ENCODE results near the gene ZNF442. TPM values are rescaled to one million over a fixed set of nuclear protein-coding genes. Genes with fewer than 3 reads are reported as not detected.

The ZNF442 gene
- total RNA-seq, 1 experiment from 2014 or later, result 4.0 TPM

DNA sequence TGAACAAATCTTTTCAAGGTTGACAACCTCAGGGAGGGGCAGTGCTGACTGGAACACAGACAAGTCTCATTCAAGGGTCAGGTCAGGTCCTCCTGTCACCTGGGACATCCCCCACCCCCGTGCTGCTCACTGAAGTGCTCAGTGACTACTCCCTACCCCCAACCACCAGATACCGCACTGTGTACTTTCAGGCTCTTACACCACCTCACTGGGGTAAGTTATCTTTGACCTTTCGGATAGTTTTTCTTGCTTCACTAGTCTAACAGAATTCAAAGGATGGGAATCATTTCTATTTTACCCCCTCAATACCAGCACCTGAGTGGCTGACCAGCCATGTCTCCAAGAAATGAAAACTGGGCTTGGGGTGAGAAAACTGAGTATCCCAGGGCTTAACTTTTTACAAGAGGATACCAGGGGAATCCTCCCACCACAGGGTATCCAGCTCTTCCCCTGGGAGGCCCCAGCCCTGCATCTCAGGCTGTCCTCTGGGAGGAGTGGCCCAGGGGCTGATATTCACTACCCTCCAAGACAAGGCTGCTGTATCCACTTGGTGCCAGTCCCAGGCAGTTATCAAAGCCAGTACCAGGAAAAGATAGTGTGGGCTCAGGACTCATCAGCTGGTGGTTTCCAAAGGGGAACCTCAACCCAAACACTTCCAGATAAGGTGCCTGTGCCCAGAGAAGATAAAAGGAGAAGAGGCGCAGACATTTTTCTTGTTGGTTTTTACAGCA is 34.1 kb downstream of the ZNF442 start:
- Mint-ChIP-seq H3K27ac (no peak overlapping the region), H3K9me3 (peaks cover 8 to 20% of the 10 kb centered on the region in 2 experiments; a peak in 4 of 5 replicates), H3K36me3 (ENCODE audit: insufficient read depth in 1 of 3, low read depth in 3 of 3) (peaks cover 0 to 5% (median 4%) of the 10 kb centered on the region in 3 experiments; a peak in 3 of 7 replicates), H3K27me3 (ENCODE audit: low read depth) (peaks cover 17% of the 10 kb centered on the region), H3K4me3 (no peak overlapping the region; a peak in 1 of 5 replicates), H3K4me1 (peaks cover 18 to 19% of the 10 kb centered on the region in 2 experiments)
- Histone ChIP-seq H2BK120ac (ENCODE audit: low read depth, low read length, poor library complexity, severe bottlenecking) (no peak overlapping the region), H4K5ac (ENCODE audit: insufficient read length, low read depth, low read length) (no peak overlapping the region), H2AK5ac (ENCODE audit: insufficient read length, low read length) (no peak overlapping the region), H3K23ac (ENCODE audit: insufficient read length, low read depth, low read length) (no peak overlapping the region), H3K79me2 (ENCODE audit: insufficient read depth, low read length) (no peaks in the 10 kb centered on the region), H3K9ac (ENCODE audit: extremely low read depth, insufficient read length, low read length) (no peak overlapping the region), H4K8ac (replicated peaks; ENCODE audit: insufficient read length, low read depth, low read length) (no peak overlapping the region), H4K20me1 (ENCODE audit: control insufficient read depth, insufficient read depth, insufficient read length) (no peaks in the 10 kb centered on the region), H3K4ac (ENCODE audit: low read depth, low read length) (no peak overlapping the region), H3K14ac (ENCODE audit: insufficient read depth, low read length) (no peak overlapping the region), H3K4me2 (ENCODE audit: insufficient read depth, insufficient read length, low read length) (no peak overlapping the region), H3K9me3 (ENCODE audit: control insufficient read depth, low read depth, low read length) (no peaks in the 10 kb centered on the region), H3K79me1 (ENCODE audit: insufficient read depth, low read depth, low read length, poor library complexity, severe bottlenecking) (no peaks in the 10 kb centered on the region), H4K91ac (ENCODE audit: insufficient read length, low read depth, low read length) (no peak overlapping the region), H3T11ph (ENCODE audit: low read length) (no peak overlapping the region), H3K56ac (ENCODE audit: insufficient read length, low read depth, low read length) (no peak overlapping the region), H2BK5ac (ENCODE audit: insufficient read length, low read length) (no peak overlapping the region), H2BK15ac (ENCODE audit: low read depth, low read length) (no peak overlapping the region), H3K23me2 (ENCODE audit: insufficient read length, low read depth, low read length, poor library complexity, severe bottlenecking) (peaks cover 5% of the 10 kb centered on the region), H3K4me1 (ENCODE audit: insufficient read depth, low read length) (no peaks in the 10 kb centered on the region; the same call in 1 of the 2 replicates), H3K18ac (ENCODE audit: insufficient read length, low read depth, low read length) (no peak overlapping the region), H2BK12ac (ENCODE audit: insufficient read length, low read depth, low read length) (no peak overlapping the region), H3K27ac (ENCODE audit: insufficient read length, low read depth, low read length) (no peak overlapping the region), H2AFZ (ENCODE audit: low read length) (no peak overlapping the region), H3K27me3 (ENCODE audit: insufficient read depth, low read length) (no peaks in the 10 kb centered on the region), H2BK20ac (ENCODE audit: low read depth, low read length, poor library complexity, severe bottlenecking) (no peak overlapping the region)
- DNase-seq, result no peak
- no CpG with 5 or more reads among the region's 4 CpGs for WGBS (ENCODE audit: extremely low coverage, insufficient read length, low lambda C conversion rate)
- TF ChIP-seq CTCF (conservative IDR thresholded peaks at IDR 0.05), result no peak

Data from H9 (cell line).